Thyroid gland (tissue), 4 donors: ENCODE measurements around the gene MRPL42. TPM values are rescaled to one million over a fixed set of nuclear protein-coding genes. Genes with fewer than 3 reads are reported as not detected.
"Not testable (repeated sequence)": the region's sequence is repeated elsewhere in the genome, so short reads cannot be mapped to it uniquely, and the experiment has no call there.

Experiments used
- DNase-seq, 2 donors: peaks; one replicate each; pipeline ENCODE4 v3.0.0-alpha.2; 2019
- H3K27ac ChIP-seq, 3 donors: fragments of 200-600 bp; sonication (generic); 1 replicate in 2 of 3; 2 replicates in 1 of 3; pipeline ENCODE4 v1.5.1; 2016 to 2019; ENCODE audit warnings: mild to moderate bottlenecking in 1 of 3, moderate library complexity in 1 of 3
- H3K27me3 ChIP-seq: fragments of 200-600 bp; sonication (generic); one replicate; pipeline ENCODE4 v1.5.1; 2019
- H3K36me3 ChIP-seq, 2 donors: fragments of 200-600 bp; sonication (generic); one replicate each; pipeline ENCODE4 v1.5.1; 2016 to 2019
- H3K4me1 ChIP-seq, 2 donors: fragments of 200-600 bp; sonication (generic); one replicate each; pipeline ENCODE4 v1.5.1; 2017 to 2019
- H3K4me3 ChIP-seq, 3 donors: fragments of 200-600 bp; sonication (generic); replicated peaks in 1 of 3; 1 replicate in 2 of 3; 2 replicates in 1 of 3; pipeline ENCODE4 v1.5.1; 2016; ENCODE audit warnings: mild to moderate bottlenecking in 1 of 3
- H3K9me3 ChIP-seq: fragments of 200-600 bp; sonication (generic); one replicate; pipeline ENCODE4 v1.5.1; 2017
- POLR2A ChIP-seq, 2 donors: fragments of 450-650 bp; IDR thresholded peaks; one replicate each; pipeline ENCODE4 v1.6.1; 2017; ENCODE audit warnings: antibody characterized with exemption in 2 of 2, mild to moderate bottlenecking in 2 of 2, moderate library complexity in 1 of 2
- WGBS, 2 donors: methylation state at CpG; one replicate each; pipeline ENCODE4 v1.1.5; 2017; 5-methylcytosine and 5-hydroxymethylcytosine counted together
- intact Hi-C: fragments of 100-400 bp; cut with DNase I; formaldehyde crosslinking; loops from one replicate; pipeline ENCODE4 v1.15.1; 2023
- total RNA-seq, 4 donors: library from RNA; depleted of rRNA; stranded (reverse); fragments of >200 nt; gene quantifications; one replicate each; pipeline ENCODE4 v1.2.3, GENCODE V29; 2016
- TF ChIP-seq, protein P1 (sequence below), 6 experiments: fragments of 200-600 bp in 3 of 6; fragments of 450-650 bp in 3 of 6; sonication (generic) in 3 of 6; IDR thresholded peaks; one replicate each; pipeline ENCODE4 v1.5.1; 2016 to 2019; ENCODE audit warnings: antibody characterized with exemption in 6 of 6, mild to moderate bottlenecking in 2 of 6, inconsistent platforms in 1 of 6, moderate library complexity in 1 of 6

MRPL42 gene
- total RNA-seq, 4 donors from 2014 or later, result 42.1 to 71.8 (median 64.0) TPM

DNA sequence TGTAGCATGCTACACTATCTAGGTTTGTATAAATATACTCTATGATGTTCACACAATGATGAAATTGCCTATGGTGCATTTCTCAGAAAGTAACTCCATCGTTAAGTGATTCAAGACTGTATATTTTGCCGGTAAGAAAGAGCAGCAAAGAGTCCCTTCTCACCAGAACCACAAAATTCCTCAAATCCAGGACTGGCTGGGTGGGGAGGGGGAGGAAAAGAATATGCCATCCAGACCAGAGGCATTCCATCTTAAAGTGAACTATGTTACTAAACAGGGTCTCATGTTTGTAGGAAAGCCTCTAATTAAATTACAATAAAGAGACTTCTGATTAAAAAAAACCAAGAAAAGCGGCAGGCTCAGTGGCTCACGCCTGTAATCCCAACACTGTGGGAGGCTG, 37.0 kb upstream of the MRPL42 start:
- intact Hi-C loops, result no loop called here
- H3K27ac ChIP-seq, result no peak overlapping the region
- DNase-seq, result no peak
- H3K36me3 ChIP-seq, result no peaks in the 10 kb centered on the region
- peaks cover 51 to 60% of the 10 kb centered on the region in 2 donors for H3K4me1 ChIP-seq
- TF ChIP-seq, protein P1, sequence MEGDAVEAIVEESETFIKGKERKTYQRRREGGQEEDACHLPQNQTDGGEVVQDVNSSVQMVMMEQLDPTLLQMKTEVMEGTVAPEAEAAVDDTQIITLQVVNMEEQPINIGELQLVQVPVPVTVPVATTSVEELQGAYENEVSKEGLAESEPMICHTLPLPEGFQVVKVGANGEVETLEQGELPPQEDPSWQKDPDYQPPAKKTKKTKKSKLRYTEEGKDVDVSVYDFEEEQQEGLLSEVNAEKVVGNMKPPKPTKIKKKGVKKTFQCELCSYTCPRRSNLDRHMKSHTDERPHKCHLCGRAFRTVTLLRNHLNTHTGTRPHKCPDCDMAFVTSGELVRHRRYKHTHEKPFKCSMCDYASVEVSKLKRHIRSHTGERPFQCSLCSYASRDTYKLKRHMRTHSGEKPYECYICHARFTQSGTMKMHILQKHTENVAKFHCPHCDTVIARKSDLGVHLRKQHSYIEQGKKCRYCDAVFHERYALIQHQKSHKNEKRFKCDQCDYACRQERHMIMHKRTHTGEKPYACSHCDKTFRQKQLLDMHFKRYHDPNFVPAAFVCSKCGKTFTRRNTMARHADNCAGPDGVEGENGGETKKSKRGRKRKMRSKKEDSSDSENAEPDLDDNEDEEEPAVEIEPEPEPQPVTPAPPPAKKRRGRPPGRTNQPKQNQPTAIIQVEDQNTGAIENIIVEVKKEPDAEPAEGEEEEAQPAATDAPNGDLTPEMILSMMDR (IDR thresholded peaks at IDR 0.05), result no peak
- no peak for TF ChIP-seq POLR2A (IDR thresholded peaks at IDR 0.05)
- WGBS, 2 donors, result 68 to 70% methylated on average over 4 of the region's 4 CpGs
- no peaks in the 10 kb centered on the region for H3K27me3 ChIP-seq
- no peak overlapping the region for H3K4me3 ChIP-seq
- H3K9me3 ChIP-seq, result no peaks in the 10 kb centered on the region

DNA sequence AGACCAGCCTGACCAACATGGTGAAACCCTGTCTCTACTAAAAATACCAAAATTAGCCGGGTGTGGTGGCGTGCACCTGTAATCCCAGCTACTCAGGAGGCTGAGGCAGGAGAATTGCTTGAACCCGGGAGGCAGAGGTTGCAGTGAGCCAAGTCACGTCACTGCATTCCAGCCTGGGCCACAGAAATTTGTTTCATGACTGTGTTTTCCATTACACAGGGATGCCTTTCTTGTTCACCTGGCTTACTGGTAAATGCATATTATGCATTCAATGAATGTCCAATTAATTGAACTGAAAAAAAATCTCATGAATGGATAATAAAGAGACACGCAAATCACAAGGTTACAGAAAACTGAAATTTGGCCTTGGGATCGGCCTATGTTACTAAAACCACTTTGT, 35.3 kb upstream of the MRPL42 start:
- DNase-seq, H3K9me3 ChIP-seq, intact Hi-C loops, H3K27ac ChIP-seq, H3K36me3 ChIP-seq, H3K27me3 ChIP-seq, H3K4me3 ChIP-seq: not testable (repeated sequence)
- 96 to 98% methylated on average over 6 of the region's 6 CpGs for WGBS, 2 donors
- peaks cover 37 to 42% of the 10 kb centered on the region in 2 donors for H3K4me1 ChIP-seq

DNA sequence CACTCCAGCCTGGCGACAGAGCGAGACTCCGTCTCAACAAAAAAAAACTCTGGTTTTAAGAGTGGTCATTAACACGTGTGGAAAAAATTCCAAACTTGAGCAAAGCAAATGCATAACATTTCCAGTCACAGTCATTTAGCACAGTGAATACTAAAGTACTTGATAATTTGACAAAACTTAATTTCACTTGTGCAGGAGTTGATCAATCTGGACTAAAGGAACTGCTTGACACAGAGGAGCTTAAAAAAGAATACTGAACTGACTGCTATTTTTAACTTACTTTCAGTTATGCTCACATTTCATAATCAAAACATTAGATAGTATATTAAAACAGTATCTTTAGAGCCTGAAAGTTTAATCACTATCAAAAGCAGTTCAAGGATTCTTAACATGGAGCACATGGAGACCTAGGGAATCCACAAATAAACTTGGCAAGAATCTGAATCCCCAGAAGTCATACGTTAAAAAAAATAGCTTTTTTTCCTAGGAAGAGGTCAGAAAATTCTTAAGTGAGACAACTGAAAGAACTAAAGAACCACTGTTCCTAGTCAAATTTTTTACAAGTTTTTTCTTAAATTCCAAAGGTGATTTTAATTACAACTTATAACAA, 33.0 kb upstream of the MRPL42 start:
- Histone ChIP-seq H3K27me3 (no peaks in the 10 kb centered on the region), H3K36me3 (no peaks in the 10 kb centered on the region), H3K27ac (peak overlapping the region in 2 of 3 donors; percentile 34 to 35), H3K4me3 (no peak overlapping the region), H3K4me1 (peaks cover 19 to 29% of the 10 kb centered on the region in 2 donors), H3K9me3 (no peaks in the 10 kb centered on the region)
- TF ChIP-seq, protein P1 (IDR thresholded peaks at IDR 0.05), result no peak
- no peak for TF ChIP-seq POLR2A (IDR thresholded peaks at IDR 0.05)
- WGBS, 2 donors, result 54 to 57% methylated on average over 5 of the region's 5 CpGs
- intact Hi-C loops, result no loop called here
- DNase-seq, result no peak

DNA sequence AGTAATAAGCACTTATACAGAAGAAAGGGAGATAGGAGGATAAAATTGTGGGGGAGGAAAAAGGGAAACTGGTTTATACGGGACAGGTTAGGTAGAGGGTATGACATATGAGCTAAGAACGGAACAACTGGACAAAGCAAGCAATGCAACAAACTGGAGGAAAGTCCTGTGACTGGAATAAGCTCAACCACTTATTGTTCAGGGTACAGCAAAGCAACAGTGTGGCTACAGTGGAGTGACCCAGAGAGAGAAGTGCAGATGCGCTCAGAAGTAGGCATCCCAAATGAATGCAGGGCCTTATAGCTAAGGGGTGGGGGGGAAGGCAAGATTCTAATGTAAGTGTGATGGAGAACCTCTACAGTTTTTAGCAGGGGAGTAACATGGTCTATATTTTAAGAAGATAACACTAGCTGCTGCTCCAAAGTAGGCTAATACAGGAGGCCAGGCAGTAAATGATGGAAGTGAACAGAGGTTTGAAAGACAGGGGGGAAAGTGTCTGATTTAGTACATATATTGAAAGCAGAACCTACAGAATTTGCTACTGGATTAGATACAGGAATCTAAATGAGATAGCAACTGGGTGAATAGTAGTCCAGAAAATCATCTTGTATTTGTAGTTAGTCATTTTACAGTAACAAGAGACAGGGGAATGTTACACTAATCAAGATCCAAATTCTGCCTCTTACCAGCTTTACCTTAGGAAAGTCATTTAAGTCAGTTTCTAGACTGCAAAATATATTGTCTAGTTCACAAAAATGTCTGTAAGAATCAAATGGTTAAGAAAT, 28.9 kb upstream of the MRPL42 start:
- Histone ChIP-seq H3K9me3 (no peaks in the 10 kb centered on the region), H3K27ac (no peak overlapping the region), H3K4me3 (no peak overlapping the region), H3K36me3 (no peaks in the 10 kb centered on the region), H3K27me3 (no peaks in the 10 kb centered on the region), H3K4me1 (peaks cover 26 to 32% of the 10 kb centered on the region in 2 donors)
- TF ChIP-seq, protein P1 (IDR thresholded peaks at IDR 0.05), result no peak
- TF ChIP-seq POLR2A (IDR thresholded peaks at IDR 0.05), result no peak
- no peak for DNase-seq
- intact Hi-C loops, result no loop called here
- WGBS, 2 donors, result 76 to 83% methylated on average over 3 of the region's 3 CpGs

DNA sequence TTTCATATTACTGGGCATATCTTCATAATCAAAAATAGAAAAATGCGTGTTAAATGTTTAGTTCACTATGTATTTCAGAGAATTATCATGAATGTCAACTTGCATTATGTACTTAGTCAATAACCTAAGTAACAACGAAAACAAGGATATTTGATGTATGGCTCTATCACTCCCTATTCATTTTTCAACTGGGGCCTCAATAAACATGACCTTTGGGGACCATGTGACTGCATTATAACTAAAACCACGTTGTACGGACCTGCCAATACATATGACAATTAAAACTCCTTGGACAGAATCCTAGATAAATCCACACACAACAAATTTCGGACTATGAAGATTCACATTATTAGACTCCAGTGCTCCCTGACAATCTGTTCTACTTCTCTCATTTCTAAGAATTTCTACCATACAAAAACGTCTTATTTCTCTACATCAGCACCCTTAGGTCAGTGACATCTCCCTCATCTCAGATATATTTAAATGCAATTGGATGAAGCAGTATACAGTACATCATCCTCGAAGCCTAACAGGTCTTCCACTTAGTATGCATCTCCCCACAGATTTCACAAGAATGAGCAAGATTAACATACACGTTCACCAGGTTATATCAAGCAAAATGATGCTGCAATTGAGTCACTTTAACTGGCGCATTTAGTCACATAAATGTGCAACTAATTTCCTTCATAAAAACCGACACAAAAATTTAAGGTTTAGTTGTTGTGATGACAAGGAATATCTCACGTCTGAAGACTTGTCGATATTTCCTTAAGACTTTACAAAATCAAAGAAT, 27.1 kb upstream of the MRPL42 start:
- Histone ChIP-seq H3K27me3 (no peaks in the 10 kb centered on the region), H3K4me3 (peak overlapping the region in 2 of 3 donors; percentile 94 to 100), H3K27ac (no peak overlapping the region), H3K4me1 (peaks cover 17 to 18% of the 10 kb centered on the region in 2 donors), H3K9me3 (no peaks in the 10 kb centered on the region), H3K36me3 (no peaks in the 10 kb centered on the region)
- intact Hi-C loops, result no loop called here
- TF ChIP-seq, protein P1 (IDR thresholded peaks at IDR 0.05), result no peak
- no peak for TF ChIP-seq POLR2A (IDR thresholded peaks at IDR 0.05)
- 26 to 36% methylated on average over 12 of the region's 12 CpGs for WGBS, 2 donors
- DNase-seq, result no peak
